NT2/D1 (cell line): ENCODE results near the gene ORM1.
"Not testable (repeated sequence)": the region's sequence is repeated elsewhere in the genome, so short reads cannot be mapped to it uniquely, and the experiment has no call there.

Experiments
- DNase-seq: peaks from one replicate; pipeline ENCODE4 v3.0.0-alpha.2; 2011; ENCODE audit warnings: low read depth, low spot score
- H3K27me3 ChIP-seq: 2 replicates; pipeline ENCODE4 v1.6.0; 2011; ENCODE audit warnings: mild to moderate bottlenecking; ENCODE audit not compliant: insufficient read length, insufficient read depth
- H3K36me3 ChIP-seq: 2 replicates; pipeline ENCODE4 v1.6.1; 2011; ENCODE audit warnings: mild to moderate bottlenecking, low read length, mixed read lengths; ENCODE audit not compliant: insufficient read depth, insufficient read length
- H3K4me1 ChIP-seq: 2 replicates; pipeline ENCODE4 v1.5.1; 2011; ENCODE audit not compliant: insufficient read depth, insufficient read length
- H3K4me3 ChIP-seq: 2 replicates; pipeline ENCODE4 v1.5.1; 2011; ENCODE audit warnings: low read depth; ENCODE audit not compliant: insufficient read length
- H3K9ac ChIP-seq: 2 replicates; pipeline ENCODE4 v1.6.0; 2011; ENCODE audit warnings: low read depth; ENCODE audit not compliant: insufficient read length
- H3K9me3 ChIP-seq: 2 replicates; pipeline ENCODE4 v1.5.1; 2011; ENCODE audit warnings: mild to moderate bottlenecking, low read length; ENCODE audit not compliant: insufficient read depth
- SUZ12 ChIP-seq: IDR thresholded peaks from 2 replicates; pipeline ENCODE4 v1.6.1; 2011; ENCODE audit not compliant: insufficient read length, insufficient read depth; ENCODE audit errors: extremely low read depth
- YY1 ChIP-seq: IDR thresholded peaks from 2 replicates; pipeline ENCODE4 v1.6.1; 2011; ENCODE audit not compliant: insufficient read length, insufficient read depth
- ZNF274 ChIP-seq: IDR thresholded peaks from 2 replicates; pipeline ENCODE4 v1.6.1; 2011; ENCODE audit warnings: mild to moderate bottlenecking, low read depth, low read length

Gene ORM1

DNA sequence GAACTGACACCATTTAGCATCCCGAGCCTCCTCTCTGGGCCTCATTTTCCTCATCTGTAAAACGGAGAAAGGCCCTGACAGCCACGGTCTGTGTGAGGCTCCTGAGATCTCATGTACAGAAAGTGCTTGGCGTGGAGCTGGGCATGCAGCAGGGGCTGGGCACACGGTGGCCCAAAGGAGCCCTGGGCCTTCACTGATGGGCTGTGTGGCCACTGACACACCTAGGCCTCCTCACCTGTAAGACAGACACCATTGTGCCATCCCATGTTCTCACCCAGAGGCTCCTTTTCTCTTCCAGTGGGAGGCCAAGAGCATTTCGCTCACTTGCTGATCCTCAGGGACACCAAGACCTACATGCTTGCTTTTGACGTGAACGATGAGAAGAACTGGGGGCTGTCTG is 1.6 kb downstream of the ORM1 start:
- H3K27me3 ChIP-seq: no peaks in the 10 kb centered on the region
- H3K36me3 ChIP-seq: no peaks in the 10 kb centered on the region
- H3K9ac ChIP-seq: no peak overlapping the region
- no peaks in the 10 kb centered on the region; the same call in 1 of the 2 replicates for H3K9me3 ChIP-seq
- no peaks in the 10 kb centered on the region for H3K4me1 ChIP-seq
- no peak for DNase-seq
- TF ChIP-seq SUZ12: no peak
- no peak for TF ChIP-seq ZNF274
- TF ChIP-seq YY1: no peak
- no peak overlapping the region for H3K4me3 ChIP-seq

DNA sequence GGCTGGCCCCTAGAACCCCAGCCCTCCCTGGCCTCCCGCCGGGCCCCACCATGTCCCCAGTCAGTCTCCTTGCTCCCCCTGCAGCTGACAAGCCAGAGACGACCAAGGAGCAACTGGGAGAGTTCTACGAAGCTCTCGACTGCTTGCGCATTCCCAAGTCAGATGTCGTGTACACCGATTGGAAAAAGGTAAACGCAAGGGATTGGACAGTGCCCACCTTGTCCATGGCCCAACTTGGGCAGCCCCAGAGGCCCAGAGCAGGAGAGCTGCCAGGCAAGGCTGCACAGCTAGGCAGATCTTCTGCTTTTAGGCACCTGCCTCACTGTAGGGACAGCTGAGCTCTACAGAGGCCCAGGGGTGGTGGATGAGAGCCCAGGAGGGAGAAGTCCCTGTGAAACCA is 2.1 kb downstream of the ORM1 start:
- not testable (repeated sequence) for H3K9me3 ChIP-seq, H3K4me1 ChIP-seq

DNA sequence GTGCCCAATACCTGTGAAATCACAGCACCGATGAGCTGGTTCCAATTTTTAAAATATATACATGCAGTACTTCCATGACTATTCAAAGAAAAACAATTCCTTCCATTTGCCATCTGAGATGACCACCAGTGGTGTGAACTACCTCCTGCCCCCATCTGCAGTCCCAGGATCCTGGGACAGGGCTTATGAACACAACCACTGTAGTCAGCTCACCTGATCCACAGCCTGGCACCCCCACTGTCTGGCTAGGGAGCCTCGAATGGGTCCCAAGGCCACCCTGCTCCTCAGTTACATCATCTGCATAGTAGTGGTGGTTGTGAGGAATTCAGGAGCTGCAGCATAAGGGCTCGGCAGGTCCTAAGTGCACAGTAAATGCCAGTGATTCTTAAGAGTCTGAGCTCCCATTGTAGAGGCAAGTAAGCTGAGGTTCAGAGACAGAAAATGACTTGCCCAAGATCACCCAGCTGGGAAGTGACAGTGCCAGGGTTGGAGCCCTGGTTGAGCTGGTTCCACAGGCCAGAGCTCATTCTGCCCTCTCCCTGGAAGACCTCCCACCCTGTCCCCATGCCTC is 2.9 kb downstream of the ORM1 start:
- not testable (repeated sequence) for H3K36me3 ChIP-seq, H3K9ac ChIP-seq, H3K9me3 ChIP-seq, H3K27me3 ChIP-seq, DNase-seq, H3K4me3 ChIP-seq, H3K4me1 ChIP-seq

More for the DNA sequence above, 2.1 kb downstream of the ORM1 start:
- DNase-seq, H3K27me3 ChIP-seq, H3K9ac ChIP-seq, H3K4me3 ChIP-seq, H3K36me3 ChIP-seq: not testable (repeated sequence)

DNA sequence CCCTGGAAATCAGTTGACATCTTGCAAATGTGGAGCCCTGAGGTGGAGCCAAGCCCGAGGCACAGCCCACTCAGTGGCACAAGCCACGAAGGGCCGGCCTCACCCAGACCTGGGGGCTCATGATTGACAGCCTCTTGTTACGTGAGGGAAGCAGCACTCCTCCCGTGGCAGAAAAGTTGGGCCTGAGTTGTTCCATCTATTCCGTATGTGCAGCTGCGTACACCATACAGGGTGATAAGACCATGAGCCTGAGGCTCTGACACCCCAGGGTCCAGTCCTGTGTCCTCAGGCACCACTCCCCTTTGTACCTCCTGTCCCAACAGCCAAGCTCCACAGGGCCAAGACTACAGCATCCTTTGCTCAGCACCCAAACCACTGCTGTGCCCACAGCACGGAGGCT is 4.9 kb downstream of the ORM1 start:
- peaks cover 4% of the 10 kb centered on the region for H3K4me1 ChIP-seq
- DNase-seq: no peak
- no peaks in the 10 kb centered on the region for H3K36me3 ChIP-seq
- no peak overlapping the region for H3K4me3 ChIP-seq
- no peaks in the 10 kb centered on the region for H3K27me3 ChIP-seq
- TF ChIP-seq YY1: no peak
- no peak for TF ChIP-seq ZNF274
- no peak for TF ChIP-seq SUZ12
- no peaks in the 10 kb centered on the region; the same call in 1 of the 2 replicates for H3K9me3 ChIP-seq
- H3K9ac ChIP-seq: no peak overlapping the region

DNA sequence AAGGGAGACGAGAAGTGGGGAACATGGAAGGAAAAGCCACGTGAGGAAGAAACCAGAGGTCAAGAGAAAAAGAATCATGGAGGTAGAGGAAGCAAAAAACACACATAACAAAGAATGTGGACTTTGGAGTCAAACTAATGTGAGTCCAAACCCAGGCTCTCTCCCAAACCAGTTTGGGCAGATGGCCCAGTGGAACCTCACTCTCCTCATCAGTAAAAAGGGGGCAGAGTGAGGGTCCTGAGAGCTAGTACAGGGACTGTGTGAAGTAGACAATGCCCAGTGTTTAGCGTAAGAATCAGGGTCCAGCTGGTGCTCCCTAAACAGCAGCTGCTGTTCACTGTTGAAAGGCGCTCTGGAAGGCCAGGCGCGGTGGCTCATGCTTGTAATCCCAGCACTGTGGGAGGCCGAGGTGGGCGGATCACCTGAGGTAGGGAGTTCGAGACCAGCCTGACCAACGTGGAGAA is 5.5 kb downstream of the ORM1 start:
- not testable (repeated sequence) for H3K27me3 ChIP-seq, H3K9me3 ChIP-seq, H3K36me3 ChIP-seq, H3K4me3 ChIP-seq, DNase-seq, H3K4me1 ChIP-seq, H3K9ac ChIP-seq

DNA sequence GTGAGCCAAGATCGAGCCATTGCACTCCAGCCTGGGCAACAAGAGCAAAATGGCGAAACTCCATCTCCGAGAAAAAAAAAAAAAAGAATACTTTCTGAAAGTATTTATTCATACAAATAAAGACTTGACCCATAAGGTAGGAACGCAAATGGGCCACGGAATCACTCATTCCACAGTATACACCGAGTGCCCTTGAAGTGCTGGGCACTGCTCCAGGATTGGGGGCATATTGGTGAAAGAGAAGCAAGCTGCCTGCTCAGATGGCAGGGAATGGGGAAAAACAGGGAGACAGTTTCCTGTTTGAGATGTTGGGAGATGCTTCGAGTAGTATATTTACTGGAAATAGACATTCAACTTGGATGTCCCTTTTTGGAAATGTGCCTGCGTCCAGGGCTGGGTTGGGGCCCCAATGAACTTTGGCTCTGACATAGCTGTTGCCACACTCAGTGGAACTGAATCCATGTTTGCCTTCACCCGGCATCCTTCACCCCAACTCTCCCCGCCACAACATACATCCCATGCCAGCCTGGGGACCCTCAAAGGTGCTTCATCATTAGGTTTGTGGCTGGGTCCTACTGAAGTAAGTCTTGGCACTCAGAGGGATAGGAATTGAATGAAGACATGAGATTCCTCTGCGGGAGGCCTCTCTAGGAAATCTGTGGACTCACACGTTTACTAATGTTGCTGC is 6.2 kb downstream of the ORM1 start:
- not testable (repeated sequence) for H3K4me1 ChIP-seq, H3K9me3 ChIP-seq, DNase-seq, H3K4me3 ChIP-seq, H3K27me3 ChIP-seq, H3K36me3 ChIP-seq, H3K9ac ChIP-seq

DNA sequence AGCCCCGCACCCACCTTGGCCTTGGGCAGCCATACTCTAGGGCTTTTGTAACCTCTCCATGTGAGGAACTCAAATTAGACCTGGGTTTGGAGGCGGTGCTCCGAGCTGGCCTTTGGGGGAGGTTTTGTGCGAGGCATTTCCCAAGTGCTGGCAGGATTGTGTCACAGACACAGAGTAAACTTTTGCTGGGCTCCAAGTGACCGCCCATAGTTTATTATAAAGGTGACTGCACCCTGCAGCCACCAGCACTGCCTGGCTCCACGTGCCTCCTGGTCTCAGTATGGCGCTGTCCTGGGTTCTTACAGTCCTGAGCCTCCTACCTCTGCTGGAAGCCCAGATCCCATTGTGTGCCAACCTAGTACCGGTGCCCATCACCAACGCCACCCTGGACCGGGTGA is 6.7 kb downstream of the ORM1 start, which contains the start of gene ORM2:
Gene ORM2, plus strand, starts transcription at position 245 of the 398 bp plus-strand sequence. Its CDS starts 36 bp downstream, at position 281.
- H3K4me3 ChIP-seq, H3K27me3 ChIP-seq, H3K36me3 ChIP-seq, H3K4me1 ChIP-seq, H3K9ac ChIP-seq, DNase-seq, H3K9me3 ChIP-seq: not testable (repeated sequence)

DNA sequence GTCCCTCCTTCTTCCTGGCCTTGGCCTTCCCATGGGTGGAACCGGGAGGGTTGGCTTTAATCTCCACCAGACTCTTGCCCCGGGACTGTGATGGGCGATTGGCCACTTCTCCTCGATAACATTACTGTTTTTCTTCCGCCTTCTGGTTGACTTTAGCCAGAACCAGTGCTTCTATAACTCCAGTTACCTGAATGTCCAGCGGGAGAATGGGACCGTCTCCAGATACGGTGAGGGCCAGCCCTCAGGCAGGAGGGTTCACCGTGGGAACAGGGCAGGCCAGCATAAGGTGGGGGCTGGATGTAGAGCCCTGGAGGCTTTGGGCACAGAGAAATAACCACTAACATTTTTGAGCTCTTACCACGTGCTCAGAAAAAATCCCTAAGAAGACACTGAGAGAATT is 7.7 kb downstream of the ORM1 start:
- TF ChIP-seq YY1 (no peak), ZNF274 (no peak), SUZ12 (no peak)
- H3K27me3 ChIP-seq: no peaks in the 10 kb centered on the region
- peaks cover 11% of the 10 kb centered on the region for H3K36me3 ChIP-seq
- peaks cover 4% of the 10 kb centered on the region; the same call in 1 of the 2 replicates for H3K9me3 ChIP-seq
- H3K4me3 ChIP-seq: no peak overlapping the region
- no peak for DNase-seq
- no peak overlapping the region for H3K9ac ChIP-seq
- H3K4me1 ChIP-seq: peaks cover 4% of the 10 kb centered on the region

DNA sequence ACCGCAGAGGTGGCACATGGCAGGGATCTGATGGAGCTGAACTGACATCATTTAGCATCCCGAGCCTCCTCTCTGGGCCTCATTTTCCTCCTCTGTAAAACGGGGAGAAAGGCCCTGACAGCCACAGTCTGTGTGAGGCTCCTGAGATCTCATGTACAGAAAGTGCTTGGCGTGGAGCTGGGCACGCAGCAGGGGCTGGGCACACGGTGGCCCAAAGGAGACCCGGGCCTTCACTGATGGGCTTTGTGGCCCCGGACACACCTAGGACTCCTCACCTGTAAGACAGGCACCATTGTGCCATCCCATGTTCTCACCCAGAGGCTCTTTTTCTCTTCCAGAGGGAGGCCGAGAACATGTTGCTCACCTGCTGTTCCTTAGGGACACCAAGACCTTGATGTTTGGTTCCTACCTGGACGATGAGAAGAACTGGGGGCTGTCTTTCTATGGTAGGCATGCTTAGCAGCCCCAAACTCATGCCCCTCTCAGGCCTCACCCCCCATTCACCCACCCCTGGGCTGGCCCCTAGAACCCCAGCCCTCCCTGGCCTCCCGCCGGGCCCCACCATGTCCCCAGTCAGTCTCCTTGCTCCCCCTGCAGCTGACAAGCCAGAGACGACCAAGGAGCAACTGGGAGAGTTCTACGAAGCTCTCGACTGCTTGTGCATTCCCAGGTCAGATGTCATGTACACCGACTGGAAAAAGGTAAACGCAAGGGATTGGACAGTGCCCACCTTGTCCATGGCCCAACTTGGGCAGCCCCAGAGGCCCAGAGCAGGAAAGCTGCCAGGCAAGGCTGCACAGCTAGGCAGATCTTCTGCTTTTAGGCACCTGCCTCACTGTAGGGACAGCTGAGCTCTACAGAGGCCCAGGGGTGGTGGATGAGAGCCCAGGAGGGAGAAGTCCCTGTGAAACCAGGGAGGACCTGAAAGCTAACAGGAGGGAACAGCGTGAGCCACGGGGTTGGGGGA is 8.6 kb downstream of the ORM1 start:
- H3K9me3 ChIP-seq, H3K4me3 ChIP-seq, H3K9ac ChIP-seq, DNase-seq, H3K4me1 ChIP-seq, H3K27me3 ChIP-seq: not testable (repeated sequence)
- H3K36me3 ChIP-seq: peaks cover 20% of the 10 kb centered on the region

DNA sequence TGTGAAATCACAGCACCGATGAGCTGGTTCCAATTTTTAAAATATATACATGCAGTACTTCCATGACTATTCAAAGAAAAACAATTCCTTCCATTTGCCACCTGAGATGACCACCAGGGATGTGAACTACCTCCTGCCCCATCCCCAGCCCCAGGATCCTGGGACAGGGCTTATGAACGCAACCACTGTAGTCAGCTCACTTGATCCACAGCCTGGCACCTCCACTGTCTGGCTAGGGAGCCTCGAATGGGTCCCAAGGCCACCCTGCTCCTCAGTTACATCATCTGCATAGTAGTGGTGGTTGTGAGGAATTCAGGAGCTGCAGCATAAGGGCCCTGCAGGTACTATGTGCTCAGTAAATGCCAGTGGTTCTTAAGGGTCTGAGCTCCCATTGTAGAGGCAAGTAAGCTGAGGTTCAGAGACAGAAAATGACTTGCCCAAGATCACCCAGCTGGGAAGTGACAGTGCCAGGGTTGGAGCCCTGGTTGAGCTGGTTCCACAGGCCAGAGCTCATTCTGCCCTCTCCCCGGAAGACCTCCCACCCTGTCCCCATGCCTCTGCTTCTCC is 9.7 kb downstream of the ORM1 start:
- H3K9me3 ChIP-seq, H3K4me3 ChIP-seq, H3K27me3 ChIP-seq, H3K9ac ChIP-seq, H3K4me1 ChIP-seq, DNase-seq: not testable (repeated sequence)
- H3K36me3 ChIP-seq: peaks cover 29% of the 10 kb centered on the region
